ENCODE data around the gene EIF3I. TPM values are rescaled to one million over a fixed set of nuclear protein-coding genes. Genes with fewer than 3 reads are reported as not detected.

EIF3I gene
- total RNA-seq, 2 experiments from 2014 or later, result 328 to 335 TPM

DNA sequence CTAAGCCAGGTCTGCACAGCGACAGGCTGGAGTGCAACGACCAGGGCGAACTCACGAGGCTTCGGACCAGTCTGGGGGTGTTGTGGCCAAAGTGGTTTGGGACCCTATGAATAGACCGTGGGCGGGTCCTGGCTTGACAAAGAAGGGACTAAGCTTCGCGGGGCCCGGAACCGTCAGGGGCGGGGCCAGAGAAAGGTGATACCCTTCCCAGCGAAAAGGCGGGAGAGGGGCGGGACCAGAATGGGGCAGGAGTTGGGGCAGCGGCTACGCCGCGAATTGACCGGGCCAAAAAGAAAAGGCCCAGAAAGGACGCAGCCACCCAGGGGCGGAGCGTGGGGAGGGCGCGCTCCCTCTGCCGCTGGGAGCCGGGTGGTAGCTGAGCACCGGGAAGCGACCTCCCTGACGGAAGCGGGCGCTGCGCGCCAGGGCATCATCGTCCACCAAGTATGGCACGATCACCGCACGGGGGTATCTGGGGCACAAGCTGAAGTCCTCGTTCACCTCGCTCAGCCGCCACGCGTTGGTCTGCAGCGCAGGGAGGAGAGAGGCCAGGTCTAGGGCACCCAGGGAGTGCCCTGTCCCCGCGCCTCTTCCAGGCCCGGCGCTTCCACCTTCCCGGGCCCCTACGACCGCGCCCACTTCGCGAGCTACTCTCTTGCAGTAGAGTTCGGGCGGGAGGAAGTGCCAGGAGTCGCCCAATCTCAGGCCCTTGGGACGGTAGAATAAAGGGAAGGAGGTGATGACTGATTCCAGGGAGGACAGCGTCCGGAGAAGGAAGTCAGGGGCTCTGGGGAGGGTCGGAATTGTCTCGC is 18.1 kb downstream of the EIF3I start:
- ATAC-seq (peak; percentile 65), DNase-seq (peak; percentile 67)
- TF ChIP-seq, protein P1, sequence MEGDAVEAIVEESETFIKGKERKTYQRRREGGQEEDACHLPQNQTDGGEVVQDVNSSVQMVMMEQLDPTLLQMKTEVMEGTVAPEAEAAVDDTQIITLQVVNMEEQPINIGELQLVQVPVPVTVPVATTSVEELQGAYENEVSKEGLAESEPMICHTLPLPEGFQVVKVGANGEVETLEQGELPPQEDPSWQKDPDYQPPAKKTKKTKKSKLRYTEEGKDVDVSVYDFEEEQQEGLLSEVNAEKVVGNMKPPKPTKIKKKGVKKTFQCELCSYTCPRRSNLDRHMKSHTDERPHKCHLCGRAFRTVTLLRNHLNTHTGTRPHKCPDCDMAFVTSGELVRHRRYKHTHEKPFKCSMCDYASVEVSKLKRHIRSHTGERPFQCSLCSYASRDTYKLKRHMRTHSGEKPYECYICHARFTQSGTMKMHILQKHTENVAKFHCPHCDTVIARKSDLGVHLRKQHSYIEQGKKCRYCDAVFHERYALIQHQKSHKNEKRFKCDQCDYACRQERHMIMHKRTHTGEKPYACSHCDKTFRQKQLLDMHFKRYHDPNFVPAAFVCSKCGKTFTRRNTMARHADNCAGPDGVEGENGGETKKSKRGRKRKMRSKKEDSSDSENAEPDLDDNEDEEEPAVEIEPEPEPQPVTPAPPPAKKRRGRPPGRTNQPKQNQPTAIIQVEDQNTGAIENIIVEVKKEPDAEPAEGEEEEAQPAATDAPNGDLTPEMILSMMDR (IDR thresholded peaks at IDR 0.05), result peak; percentile 33
- Mint-ChIP-seq H3K36me3 (ENCODE audit: low read depth) (peaks cover 2% of the 10 kb centered on the region), H3K4me3 (peak overlapping the region; percentile 80), H3K9me3 (no peaks in the 10 kb centered on the region), H3K4me1 (ENCODE audit: low read depth) (peaks cover 17% of the 10 kb centered on the region), H3K27ac (peak overlapping the region; percentile 59), H3K27me3 (no peaks in the 10 kb centered on the region)
- POLR2A ChIA-PET, result interaction anchor here (0.6 to 5.4 kb wide), 22 partner anchors 9 to 96 kb away, joined by 3 to 84 read pairs (median 4); partner anchors contain the start of genes HDAC1, IQCC, LCK and MARCKSL1
- intact Hi-C loops (cut with micrococcal nuclease), result no loop called here
- CTCF ChIA-PET, result interaction anchor here (0.9 to 4.3 kb wide), 14 partner anchors 9 to 161 kb away, joined by 3 to 56 read pairs (median 6); partner anchors contain the start of genes FAM167B, HDAC1, IQCC and LCK

DNA sequence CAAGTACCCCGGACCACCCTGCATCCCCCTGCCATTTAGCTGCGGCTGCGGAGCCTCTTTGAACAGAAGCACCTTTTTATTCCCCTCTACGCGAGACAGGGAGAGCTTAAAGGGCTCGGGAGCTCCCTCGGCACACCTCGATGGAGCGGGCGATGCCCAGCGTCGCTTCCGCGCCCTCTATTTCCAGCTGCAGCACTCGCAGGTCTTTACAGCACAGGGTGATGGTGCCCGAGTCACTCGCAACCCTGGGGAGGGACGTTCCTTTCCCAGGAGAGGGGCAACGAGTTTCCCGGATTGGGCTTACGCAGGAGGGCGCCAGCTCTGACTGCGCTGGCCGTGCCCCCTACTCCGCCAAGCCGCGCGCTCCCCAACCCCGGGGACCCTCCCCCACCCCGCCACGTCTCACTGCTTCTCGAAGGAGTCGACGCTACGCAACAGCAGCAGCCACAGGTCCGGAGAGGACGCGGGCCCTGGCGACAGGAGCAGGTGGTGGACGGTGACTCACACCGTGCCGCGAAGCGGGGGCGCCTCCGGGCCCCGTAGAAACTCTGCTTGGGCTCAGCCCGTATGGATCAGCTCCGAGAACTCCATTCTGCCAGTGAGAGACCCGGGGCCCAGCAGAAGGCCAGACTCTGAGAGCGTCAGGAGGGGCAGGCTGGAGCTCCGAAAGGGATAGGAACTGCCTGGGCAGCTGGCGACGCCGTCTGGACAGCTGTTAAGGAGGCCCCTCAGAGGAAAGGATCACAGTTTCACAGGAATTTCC is 19.0 kb downstream of the EIF3I start:
- H3K4me1 Mint-ChIP-seq (ENCODE audit: low read depth), result peaks cover 18% of the 10 kb centered on the region
- no peaks in the 10 kb centered on the region for H3K9me3 Mint-ChIP-seq
- H3K36me3 Mint-ChIP-seq (ENCODE audit: low read depth), result peaks cover under 1% of the 10 kb centered on the region
- DNase-seq, result peak; percentile 66
- peak overlapping the region; percentile 59 for H3K27ac Mint-ChIP-seq
- POLR2A ChIA-PET, result interaction anchor here (0.7 to 5.4 kb wide), 16 partner anchors 10 to 76 kb away, joined by 3 to 84 read pairs (median 4); partner anchors contain the start of genes HDAC1, IQCC and LCK
- CTCF ChIA-PET, result interaction anchor here (0.9 to 4.3 kb wide), 14 partner anchors 10 to 160 kb away, joined by 3 to 56 read pairs (median 6); partner anchors contain the start of genes FAM167B, HDAC1, IQCC and LCK
- intact Hi-C loops (cut with micrococcal nuclease), result no loop called here
- no peaks in the 10 kb centered on the region for H3K27me3 Mint-ChIP-seq
- H3K4me3 Mint-ChIP-seq, result peak overlapping the region; percentile 80
- TF ChIP-seq, protein P1 (IDR thresholded peaks at IDR 0.05), result no peak
- peak; percentile 70 for ATAC-seq

DNA sequence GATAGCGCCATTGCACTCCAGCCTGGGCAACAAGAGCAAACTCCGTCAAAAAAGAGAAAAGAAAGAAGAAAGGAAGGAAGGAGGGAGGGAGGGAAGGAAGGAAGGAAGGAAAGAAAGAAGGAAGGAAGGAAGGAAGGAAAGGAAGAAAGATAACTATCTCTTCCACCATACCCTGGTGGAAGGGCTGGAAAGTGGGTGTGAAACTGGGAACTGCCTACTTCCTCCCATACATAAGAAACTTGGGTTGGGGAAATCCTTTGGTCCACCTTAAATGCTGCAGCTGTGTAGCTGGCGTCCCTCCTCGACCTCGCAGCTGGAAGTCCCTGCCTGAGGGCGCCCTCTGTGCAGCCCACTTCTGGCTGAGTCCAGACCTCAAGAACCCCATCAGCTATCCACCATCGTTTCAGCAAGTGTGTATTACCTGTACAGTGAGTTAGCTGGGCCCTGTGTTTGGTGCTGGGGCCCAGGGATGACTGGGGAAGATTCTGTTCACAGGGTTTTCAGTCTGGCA is 20.2 kb downstream of the EIF3I start:
- Mint-ChIP-seq H3K4me1 (ENCODE audit: low read depth) (peaks cover 27% of the 10 kb centered on the region), H3K4me3 (no peak overlapping the region), H3K27me3 (no peaks in the 10 kb centered on the region), H3K9me3 (no peaks in the 10 kb centered on the region), H3K27ac (peak overlapping the region; percentile 46), H3K36me3 (ENCODE audit: low read depth) (no peaks in the 10 kb centered on the region)
- ATAC-seq, result no peak
- ChIA-PET POLR2A (interaction anchor here (0.8 to 5.4 kb wide), 5 partner anchors 9 to 61 kb away, joined by 3 to 84 read pairs (median 4); partner anchors contain the start of gene LCK), CTCF (interaction anchor here (0.8 to 4.3 kb wide), 5 partner anchors 8 to 27 kb away, joined by 3 to 28 read pairs (median 4); partner anchors contain the start of gene LCK)
- TF ChIP-seq, protein P1 (IDR thresholded peaks at IDR 0.05), result no peak
- intact Hi-C loops (cut with micrococcal nuclease), result no loop called here
- no peak for DNase-seq

DNA sequence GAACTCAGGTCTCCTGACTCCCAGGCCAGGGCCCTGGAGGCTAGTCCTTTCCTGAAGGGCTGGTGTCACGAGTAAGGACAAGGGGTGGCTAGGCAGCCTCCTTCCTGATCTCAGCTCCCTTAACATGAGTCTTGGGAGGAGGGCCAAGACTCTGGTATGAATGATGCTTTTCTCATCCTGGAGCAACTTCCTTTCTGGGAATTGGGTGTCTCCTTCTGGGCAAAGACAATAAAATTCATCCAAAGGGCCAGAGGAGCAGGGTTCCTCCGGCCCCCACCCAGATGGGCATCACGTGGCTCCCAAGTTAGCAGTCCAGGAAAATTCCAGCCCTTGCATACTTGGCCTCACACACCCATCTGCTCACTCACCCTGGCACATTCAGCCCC is 24.7 kb downstream of the EIF3I start, which contains the start of gene FAM167B:
Gene FAM167B (plus strand): TSS at position 335 of the 386 bp plus-strand sequence. CDS start 200 bp downstream, outside the sequence.
- ATAC-seq (no peak), DNase-seq (no peak)
- no peaks in the 10 kb centered on the region for H3K9me3 Mint-ChIP-seq
- CTCF ChIA-PET, result interaction anchor here (1.0 to 7.4 kb wide), 10 partner anchors 7 to 135 kb away, joined by 3 to 56 read pairs (median 6); partner anchors contain the start of genes CCDC28B and HDAC1
- TF ChIP-seq, protein P1 (IDR thresholded peaks at IDR 0.05), result no peak
- POLR2A ChIA-PET, result interaction anchor here (0.9 to 1.0 kb wide), 2 partner anchors 9 to 50 kb away, joined by 3 to 4 read pairs; no protein-coding TSS in a partner anchor
- H3K4me3 Mint-ChIP-seq, result peak within 1 kb of the TSS; percentile 50
- intact Hi-C loops (cut with micrococcal nuclease), result no loop called here
- peaks cover 46% of the 10 kb centered on the region for H3K4me1 Mint-ChIP-seq (ENCODE audit: low read depth)
- no peaks in the 10 kb centered on the region for H3K27me3 Mint-ChIP-seq
- peaks cover 10% of the 10 kb centered on the region for H3K36me3 Mint-ChIP-seq (ENCODE audit: low read depth)
- peak within 1 kb of the TSS; percentile 95 for H3K27ac Mint-ChIP-seq

All from activated CD8-positive, alpha-beta T cell treated with anti-CD3 and anti-CD28 coated beads for 36 hours (primary cell).